HG02970 (cell line): Measurements from ENCODE around the gene SMC3.

Experiments
- ATAC-seq: cut with Tn5 transposase; IDR thresholded peaks from one replicate; pipeline ENCODE4 v1.9.1; 2021; ENCODE audit warnings: mild to moderate bottlenecking, moderate library complexity, moderate number of reproducible peaks; ENCODE audit not compliant: unreplicated experiment, low FRiP score

SMC3 gene

DNA sequence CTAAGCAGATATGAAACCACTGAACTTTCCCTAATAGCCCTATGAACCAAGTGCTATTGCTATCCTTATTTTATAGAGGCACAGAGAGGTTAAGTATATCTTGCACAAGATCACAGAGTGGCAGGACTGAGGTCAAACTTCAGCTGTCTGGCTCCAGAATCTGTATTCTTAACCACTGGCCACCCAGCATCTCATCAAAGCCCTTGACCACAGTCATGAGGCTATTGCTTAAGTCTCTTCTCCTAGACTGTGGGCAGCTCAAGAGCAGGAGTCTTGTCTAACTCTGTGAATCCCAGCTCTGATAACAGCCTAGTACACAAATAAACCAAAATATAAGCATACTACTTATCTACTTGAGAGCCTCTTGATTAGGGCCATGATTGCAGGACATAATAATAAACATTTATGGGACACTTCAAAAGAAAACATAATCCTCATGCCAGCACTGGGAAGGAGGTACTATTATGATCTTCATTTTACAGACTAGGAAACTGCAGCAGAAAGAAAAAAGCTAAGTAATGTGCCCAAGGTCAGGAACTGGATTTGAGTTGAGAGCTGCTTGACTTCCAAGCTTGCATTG, 22.4 kb upstream of the SMC3 start:
- ATAC-seq: no peak

DNA sequence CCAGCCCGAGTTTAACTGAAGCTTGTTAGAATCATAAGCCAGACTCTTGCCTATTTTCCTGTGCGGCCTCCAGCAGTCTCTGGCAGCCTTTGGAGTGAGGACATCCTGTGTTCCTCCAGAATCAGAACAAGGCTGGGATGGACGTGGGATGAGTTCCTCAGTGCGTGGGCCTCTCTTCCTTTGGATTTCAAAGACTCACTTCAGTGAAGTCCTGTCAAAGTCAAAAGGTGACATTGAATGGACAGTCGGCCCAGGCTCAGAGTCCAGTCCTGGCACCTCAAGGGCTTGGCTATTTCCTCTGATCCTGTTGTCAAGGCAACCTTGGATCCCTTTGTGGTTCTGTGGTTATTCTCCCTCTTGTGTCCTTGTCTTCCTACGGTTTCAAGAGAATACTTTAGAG, 21.4 kb upstream of the SMC3 start:
- ATAC-seq: no peak

DNA sequence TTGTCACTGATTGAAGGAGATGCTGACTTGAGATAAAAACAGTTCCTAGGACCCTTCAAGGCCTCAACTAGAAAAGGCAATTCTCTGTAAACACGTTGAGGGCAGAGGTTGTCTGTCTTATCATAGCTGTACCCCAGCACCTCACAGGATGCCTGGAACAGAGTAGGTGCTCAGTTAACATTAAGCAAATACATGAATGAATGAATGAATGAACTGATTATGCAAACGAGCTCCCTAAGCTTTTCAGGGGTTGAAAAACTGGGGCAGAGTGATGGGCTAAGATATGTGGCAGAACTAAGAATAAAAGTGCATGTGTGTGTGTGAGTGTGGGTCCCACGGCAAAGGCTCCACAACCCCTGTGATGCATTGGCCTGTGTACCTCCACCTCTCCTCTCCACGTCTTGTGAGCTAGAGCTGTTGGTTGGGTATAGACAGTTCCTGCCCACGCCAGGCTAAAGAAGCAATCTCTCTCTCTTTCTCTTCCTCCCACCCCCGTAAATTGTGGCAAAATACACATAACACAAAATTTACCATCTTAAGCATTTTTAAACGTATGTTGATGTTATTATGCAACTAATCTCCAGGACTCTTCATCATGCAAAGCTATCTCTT, 20.9 kb upstream of the SMC3 start:
- ATAC-seq: no peak

DNA sequence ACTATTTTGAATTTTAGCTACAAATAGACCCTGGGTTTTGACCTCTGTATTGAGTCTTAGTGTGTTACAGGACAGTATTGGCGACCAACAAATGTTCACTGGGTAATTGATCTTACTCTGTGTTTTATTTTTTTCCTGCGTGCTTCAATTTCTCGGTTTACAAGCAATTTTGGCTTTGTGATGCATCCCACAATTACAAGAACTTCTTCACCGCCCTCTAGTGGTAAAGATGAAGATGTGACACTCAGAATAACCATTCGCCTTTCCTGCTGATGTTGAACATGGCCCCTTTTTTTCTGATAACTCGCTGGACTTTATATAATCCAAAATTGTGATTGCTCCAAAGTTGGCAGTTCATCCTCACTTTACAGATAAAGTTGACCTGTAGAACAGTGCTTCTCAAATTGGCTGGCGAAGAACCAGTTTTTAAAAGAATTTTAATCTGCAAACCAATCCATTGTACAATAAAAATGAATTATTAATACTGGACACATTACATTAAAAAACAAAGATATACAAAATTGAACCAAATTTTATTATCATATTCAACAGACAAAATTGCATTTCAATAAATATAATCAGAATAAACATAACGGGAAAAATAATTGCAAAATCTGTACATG, 20.2 kb upstream of the SMC3 start:
- no peak for ATAC-seq

DNA sequence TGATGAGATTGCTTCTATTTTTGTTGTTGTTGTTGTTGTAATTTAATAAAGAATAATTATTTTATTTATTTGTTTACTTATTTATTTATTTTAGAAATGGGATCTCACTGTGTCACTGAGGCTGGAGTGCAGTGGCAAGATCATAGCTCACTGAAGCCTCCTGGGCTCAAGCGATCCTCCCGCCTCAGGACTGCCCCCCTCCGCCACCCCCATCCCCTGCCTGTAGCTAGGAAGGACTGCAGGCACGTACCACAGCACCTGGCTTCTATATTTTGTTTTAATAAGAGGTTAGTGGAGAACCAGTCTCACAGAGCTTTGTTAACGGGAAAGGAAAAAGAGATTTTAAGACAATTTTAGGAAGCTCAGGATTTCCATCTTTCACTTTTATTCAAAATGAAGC, 19.5 kb upstream of the SMC3 start:
- ATAC-seq: no peak

DNA sequence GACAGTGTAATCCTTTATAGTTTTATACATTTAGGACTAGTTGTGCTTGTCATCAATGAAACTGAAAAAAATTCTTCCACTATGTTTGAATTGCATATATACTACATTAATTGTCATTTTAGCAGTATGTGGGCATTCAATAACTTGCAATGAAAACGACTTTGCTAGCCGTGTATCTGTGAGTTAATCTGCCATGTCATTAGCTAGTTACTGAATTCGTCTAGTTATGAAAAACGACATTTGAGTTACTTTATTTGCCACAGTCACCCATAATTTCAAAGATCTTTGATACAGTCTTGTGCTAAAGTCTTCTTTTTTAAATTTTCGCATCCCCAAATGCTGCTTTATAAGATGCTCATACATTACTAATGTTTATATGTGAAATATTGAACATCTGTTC, 18.3 kb upstream of the SMC3 start:
- no peak for ATAC-seq

DNA sequence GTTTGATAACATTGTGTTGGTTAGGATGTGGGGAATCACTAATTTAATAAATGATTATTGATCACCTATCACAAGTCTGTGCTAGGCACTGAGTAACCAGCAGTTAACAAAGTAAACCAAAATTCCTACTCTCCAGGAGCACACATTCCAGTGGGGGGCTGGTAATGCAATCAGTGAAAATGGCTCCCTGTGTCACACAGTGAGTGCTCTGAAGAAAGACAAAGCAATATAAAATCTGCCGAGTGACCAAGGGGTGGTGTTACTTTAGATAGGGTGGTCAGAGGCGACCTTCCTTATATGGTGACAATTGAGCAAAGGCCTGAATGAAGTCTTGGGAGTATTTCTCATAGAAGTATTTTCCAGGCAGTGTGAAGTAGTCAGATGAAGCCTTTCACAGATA, 13.6 kb upstream of the SMC3 start:
- ATAC-seq: no peak

DNA sequence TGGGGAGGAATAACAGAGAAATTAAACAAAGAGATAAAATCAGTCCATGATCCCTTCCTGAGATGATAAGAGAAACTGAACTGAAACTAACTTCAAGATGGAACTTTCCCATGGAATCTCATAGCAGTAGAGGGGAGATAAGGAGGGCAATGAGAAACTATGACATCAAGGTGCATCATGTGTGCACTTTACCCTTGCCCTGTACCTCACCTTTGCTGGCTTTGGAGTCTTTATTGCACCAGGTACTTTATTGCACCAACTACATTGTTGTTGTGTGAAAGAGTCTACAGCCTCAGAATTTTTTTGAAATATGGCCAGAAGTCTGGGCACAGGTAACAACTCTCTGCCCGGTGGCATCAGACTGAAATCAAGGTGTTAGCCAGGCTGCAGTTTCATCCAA, 11.2 kb upstream of the SMC3 start:
- no peak for ATAC-seq

DNA sequence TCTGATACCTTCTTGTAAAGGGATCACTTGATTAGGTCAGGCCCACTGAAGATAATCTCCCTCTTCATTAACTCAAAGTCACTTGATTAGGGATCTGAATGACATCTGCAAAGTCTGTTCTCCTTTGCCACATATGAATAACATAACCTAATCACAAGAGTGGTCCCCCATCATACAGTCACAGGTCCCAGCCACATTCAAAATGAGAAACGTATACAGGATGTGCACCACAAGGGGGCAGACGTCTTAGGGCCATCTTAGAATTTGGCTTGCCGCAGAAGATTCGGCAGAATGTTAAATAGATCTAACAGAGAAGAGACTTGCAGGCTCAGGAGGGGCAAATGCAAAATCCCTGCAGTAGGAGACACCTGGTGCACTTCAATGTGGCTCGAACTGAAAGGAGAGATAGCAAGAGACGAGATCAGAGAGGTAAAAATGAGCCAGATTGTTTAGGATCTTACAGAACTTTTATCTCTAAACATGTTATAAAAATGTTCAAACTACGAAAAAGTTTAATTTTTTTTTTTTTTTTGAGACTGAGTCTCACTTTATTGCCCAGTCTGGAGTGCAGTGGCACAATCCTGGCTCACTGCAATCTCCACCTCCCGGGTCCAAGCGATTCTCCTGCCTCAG, 10.4 kb upstream of the SMC3 start:
- no peak for ATAC-seq

DNA sequence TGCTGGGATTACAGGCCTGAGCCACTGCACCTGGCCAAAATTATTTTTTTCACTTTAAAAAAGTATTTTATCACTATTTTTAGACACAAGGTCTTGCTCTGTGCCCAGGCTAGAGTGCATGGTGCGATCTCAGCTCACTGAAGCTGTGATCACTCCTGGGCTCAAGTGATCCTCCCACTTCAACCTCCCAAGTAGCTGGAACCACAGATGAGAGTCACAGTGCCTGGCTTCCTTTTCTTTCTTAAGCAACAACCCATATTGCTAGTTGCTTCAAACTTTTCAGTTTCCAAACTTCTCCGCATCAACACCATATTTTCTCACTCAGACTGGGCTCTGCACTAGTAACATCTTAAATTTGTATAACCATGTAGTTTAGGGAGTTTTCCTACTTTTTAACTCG, 9.5 kb upstream of the SMC3 start:
- no peak for ATAC-seq

DNA sequence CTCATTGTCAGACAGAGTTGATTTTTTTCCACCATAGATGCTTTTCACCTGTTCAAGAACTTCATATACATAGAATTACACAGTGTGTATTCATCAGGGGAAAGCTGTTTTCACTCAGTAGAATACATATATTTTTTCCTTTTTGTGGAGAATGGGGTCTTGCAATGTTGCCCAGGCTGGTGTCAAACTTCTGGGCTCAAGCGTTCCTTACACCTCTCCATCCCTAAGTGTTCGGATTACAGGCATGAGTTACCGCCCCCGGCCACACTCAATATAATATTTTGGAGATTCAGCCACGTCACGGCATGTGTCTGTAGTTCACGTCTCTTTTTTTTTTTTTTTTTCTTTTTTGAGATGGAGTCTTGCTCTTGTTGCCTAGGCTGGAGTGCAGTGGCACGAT, 7.5 kb upstream of the SMC3 start:
- ATAC-seq: no peak

DNA sequence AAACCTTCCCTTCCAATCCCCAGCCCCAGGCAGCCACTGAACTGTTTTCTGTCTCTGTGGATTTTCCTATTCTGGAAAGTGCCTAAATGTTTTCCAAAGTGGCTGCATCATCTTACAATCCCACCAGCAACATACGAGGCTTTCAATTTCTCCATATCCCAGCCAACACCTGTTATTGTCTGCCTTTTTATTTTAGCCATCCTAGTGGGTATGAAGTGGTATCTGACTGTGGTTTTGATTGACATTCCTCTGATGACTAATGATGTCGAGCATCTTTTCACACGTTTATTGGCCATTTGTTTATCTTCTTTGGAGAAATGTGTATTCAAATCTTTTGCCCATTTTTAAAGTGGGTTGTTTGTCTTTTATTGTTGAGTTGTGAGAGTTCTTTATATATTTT, 6.2 kb upstream of the SMC3 start:
- ATAC-seq: no peak

DNA sequence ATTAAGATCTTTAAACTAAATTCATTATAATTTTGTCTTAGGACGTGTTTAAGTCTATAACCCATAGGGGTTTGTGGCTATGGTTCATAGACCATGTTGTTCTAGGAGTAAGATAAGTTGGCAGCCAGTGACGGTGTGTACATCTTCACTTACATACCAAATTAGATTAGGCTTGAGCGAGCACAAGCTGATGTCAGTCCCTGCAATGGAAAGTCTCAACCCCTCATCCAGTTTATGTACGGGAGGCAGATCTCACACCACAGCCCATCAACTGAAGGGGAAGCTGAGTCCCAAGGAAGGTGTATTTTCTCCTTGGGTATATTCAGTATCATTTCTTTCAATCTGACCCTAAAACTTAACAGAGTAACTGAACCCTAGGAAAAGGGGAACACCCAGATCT, 5.1 kb upstream of the SMC3 start:
- no peak for ATAC-seq

DNA sequence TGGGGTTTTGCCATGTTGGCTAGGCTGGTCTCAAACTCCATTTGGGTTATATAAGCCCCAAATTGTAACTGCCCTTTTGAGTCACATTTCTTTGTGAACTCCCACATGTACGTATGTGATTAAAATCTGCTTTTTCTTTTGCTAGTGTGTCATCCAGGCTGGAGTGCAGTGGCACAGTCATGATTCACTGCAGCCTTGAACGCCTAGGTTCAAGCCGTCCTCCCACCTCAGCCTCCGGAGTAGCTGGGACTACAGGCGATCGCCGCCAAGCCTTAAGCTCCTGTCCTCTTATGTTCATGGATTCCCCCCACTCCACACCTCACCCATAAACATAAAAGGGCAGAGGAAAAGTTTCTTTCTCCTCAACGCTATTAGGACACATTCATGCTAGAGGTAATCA, 4.4 kb upstream of the SMC3 start:
- ATAC-seq: no peak

DNA sequence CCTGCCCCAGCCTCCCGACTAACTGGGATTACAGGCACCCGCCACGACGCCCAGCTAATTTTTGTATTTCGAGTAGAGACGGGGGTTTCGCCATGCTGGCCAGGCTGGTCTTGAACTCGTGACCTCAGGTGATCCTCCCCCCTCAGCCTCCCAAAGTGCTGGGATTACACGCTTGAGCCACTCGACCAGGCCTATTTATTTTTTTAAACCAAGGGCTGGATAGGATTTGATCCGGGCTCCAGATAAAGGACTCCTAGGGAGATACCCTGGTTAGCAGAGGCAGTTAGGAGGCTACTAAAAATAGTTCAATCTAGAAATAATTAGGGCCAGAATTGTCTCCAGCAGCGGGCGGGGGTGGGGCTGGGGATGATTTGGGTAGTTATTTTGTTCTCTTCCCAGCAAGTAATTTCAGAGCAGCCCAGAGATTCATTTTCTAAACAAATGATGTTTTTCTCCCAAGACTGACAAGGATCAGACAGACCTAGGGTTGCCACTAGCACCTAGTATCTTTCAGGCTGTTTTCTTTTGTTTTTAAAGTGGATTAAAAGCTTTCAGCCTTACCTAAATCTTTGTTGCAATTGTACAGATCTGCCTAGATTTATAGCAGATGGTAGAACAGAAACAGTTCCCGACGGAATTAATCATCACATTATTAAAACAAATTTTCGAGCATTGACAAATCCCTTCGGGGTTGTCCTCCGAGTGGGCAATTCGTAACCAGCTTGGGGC, 859 bp upstream of the SMC3 start:
- ATAC-seq: no peak

DNA sequence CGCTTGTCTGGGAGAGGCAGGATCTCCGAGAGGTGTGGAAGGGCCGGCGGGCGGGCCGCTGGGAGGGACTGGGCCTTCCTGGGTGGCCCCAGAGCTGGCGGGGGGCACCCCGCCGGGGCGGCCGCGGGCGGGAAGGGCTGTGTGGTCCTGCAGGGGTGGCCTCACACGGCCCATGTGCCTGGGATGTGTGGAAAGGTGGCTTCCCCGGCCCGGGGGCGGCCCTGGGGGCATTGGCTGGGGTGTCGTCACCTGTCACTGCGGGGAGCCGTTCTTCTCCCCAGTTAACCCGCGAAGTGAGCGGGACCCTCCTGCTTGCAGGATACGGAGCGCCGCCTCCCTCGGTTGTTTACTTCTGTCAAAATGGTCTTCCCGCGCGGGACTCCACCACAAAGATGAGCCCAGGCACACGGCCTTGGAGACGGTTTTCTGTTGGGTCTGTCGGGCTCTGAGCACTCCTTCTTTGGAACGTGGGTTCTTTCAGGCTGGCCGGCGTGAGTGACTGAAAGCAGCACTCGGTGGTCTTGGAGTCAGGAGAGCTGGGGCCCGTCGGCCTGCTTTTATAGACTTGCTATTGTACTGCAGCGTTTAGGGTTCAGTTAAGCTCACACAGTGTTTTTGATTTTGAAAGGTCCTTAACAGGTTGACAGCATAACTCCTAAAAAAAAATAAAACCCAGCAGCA, 700 bp downstream of the SMC3 start:
- peak; percentile 27 for ATAC-seq

DNA sequence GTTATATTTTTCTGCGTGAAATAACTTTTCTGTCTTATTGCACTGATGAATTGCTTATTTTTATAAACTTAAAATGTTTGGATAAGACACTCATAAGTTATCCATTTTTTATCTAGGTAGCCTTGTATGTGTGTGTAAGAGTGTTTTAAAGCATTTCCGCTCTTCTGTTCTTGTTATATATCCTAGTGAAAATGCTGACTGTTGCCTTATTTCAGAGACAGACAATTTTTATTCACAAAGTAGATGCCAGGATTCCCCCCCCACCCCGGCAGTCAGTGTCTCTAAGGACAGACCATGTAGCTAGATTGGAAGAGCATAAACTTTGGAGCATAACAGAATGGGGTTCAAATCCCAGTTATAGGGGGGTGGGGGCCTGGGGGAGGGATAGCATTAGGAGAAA, 1.6 kb downstream of the SMC3 start:
- no peak for ATAC-seq

DNA sequence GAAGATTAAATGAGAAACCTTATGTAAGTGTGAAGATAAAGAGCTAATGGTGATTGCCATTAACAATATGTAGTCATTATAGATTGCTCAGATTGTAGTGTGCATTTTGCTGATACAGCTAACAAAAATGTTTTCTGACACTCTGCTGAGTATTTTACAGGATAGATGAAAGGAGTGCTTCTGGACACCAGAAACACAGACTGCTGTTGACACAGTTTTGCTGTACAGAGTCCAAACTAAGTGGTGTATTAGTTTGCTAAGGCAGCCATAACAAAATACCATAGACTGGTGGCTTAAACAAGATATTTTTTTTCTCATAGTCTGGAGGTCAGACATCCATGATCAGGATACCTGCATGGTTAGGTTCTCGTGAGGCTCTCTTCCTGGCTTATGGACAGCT, 2.2 kb downstream of the SMC3 start:
- no peak for ATAC-seq

DNA sequence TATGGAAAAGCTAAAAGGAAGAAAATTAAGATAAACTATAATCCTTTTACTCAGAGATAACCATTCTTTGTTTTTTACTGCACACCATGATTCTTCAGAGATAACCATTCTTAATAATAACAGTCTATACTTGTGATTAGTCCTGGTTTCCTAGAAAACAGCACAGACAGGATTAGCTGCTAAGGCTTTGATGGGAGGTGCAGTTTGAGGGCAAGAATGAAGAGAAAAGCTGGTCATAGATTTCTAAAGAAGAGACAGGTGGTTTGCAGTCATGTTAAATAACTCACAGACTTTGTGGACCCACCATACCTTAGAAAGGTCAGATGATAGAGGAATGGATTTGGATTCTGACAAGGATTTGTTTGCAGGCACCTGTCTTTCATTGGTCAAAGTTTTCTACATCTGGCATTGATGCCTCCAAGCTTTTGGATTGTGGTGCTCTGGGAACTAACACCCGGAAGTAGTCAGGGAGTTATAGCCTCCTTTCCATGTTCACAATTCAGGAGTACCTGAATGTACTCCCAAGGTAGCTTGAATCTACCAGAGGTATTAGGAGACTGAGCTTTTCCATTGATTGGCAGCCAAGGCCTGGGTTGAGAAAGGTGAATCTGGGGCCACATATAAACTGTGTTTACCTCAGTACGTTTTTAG, 3.7 kb downstream of the SMC3 start:
- ATAC-seq: no peak

DNA sequence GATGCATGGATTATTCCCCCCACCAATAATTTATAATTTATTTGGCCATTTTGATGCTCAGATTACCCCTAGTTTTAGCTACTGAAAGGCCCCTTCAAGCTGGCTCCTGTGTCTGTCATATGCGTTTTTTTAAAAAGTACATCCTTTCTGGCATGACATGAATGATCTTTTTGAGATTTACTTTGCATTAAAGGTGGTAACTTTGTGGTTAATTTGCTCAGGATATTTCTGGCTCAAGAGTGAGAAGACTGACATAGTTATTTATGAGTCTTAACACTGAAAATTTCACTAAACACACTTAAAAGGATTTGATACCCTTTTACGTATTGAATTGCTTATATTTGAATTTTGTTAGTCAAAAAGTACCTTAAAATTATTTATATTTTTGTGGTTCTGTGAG, 5.4 kb downstream of the SMC3 start:
- no peak for ATAC-seq
